ENCODE results near the gene IL23A. TPM values are rescaled to one million over a fixed set of nuclear protein-coding genes. Genes with fewer than 3 reads are reported as not detected.
"Not testable (repeated sequence)": the region's sequence is repeated elsewhere in the genome, so short reads cannot be mapped to it uniquely, and the experiment has no call there.

IL23A gene
- total and polyA plus RNA-seq, 2 of the 13 experiments (the other 11 are each of a cell fraction or from before 2014, with no cell fraction given) = 0.33 to 0.35 TPM

DNA sequence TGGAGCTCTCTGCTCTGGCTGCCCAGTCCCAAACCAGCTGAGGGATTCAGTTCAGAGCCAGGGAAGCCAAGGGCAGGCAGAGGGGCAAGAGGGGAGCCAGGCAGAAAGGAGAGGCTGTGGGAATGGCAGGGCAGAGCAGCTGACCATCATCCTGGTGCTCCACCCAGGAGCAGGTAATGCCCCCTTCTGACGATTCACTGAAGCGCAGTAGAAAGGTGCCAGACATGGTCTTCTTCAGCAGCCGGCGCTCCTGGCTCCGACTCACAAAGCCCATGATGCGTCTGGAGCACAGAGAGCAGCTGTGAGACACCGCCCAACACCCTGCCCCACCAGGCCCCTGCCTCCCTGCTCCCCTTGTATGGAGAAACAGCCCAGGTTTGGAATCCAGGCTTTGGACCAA, 8.0 kb downstream of the IL23A start (continued):
- TF ChIP-seq MAZ (IDR thresholded peaks at IDR 0.05; ENCODE audit: borderline replicate concordance, low read depth, low read length) (no peak), MAZ (CRISPR knock-in tag; IDR thresholded peaks at IDR 0.05; ENCODE audit: low read depth) (no peak)

DNA sequence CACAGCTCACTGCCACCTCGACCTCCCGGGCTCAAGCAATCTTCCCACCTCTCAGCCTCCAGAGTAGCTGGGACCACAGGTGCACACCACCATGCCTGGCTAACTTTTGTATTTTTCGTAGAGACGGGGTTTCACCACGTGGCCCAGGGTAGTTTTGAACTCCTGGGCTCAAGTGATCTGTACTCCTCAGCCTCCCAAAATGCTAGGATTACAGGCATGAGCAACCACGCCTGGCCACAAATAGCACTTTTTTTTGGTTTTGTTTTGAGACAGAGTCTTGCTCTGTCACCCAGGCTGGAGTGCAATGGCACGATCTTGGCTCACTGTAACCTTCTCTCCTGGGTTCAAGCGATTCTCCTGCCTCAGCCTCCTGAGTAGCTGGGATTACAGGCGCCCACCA, 8.6 kb downstream of the IL23A start:
- FAIRE-seq; H3K79me2 ChIP-seq (ENCODE audit: insufficient read depth, low read length); H3K27me3 ChIP-seq (ENCODE audit: control insufficient read depth in 1 of 2, insufficient read depth in 2 of 2, low read length in 2 of 2); in situ Hi-C loops (cut with HindIII; ENCODE audit: extremely low pct_ligation_motif_present, low pct_unique_long_range_greater_than_20kb); H3K27ac ChIP-seq (ENCODE audit: extremely low read length, insufficient read depth, low read length); H3K4me1 ChIP-seq (ENCODE audit: insufficient read depth, low read length); H4K20me1 ChIP-seq (ENCODE audit: insufficient read depth, low read length); ATAC-seq; intact Hi-C loops (cut with micrococcal nuclease; ENCODE audit: unreplicated experiment); H3K4me3 ChIP-seq (replicated peaks in 1 of 3; ENCODE audit: insufficient read depth in 1 of 3, low read depth in 2 of 3, low read length in 3 of 3); CTCF ChIA-PET (ENCODE audit: low intra/inter-chr PET ratio, low total read pairs); DNase-seq (ENCODE audit: low spot score); H2AFZ ChIP-seq (ENCODE audit: low read length); BruUV-seq (replicated peaks); H3K4me2 ChIP-seq (ENCODE audit: low read depth, low read length); H3K9ac ChIP-seq (ENCODE audit: insufficient read depth, low read depth, low read length); H3K9me3 ChIP-seq (ENCODE audit: low read length): not testable (repeated sequence)
- WGBS (ENCODE audit: low lambda C conversion rate) = 97% methylated on average over 9 of the region's 9 CpGs
- H3K36me3 ChIP-seq (replicated peaks in 1 of 2; ENCODE audit: control insufficient read depth in 1 of 2, insufficient read depth in 2 of 2, low read length in 2 of 2) = peaks cover 27 to 63% of the 10 kb centered on the region in 2 experiments
- POLR2A ChIA-PET = interaction anchor here (2.5 to 9.0 kb wide), 2 partner anchors 12 to 14 kb away, joined by 10 to 47 read pairs; partner anchors contain the start of genes PAN2 and STAT2

GRCh38 chr12:56348776-56349175, 10.1 kb downstream of the IL23A start:
- H3K79me2 ChIP-seq (ENCODE audit: insufficient read depth, low read length) = no peaks in the 10 kb centered on the region
- CTCF ChIA-PET (ENCODE audit: low intra/inter-chr PET ratio, low total read pairs) = no interaction called here
- TF ChIP-seq SMARCC2 (IDR thresholded peaks at IDR 0.05) (no peak), NFIC (IDR thresholded peaks at IDR 0.05; ENCODE audit: low read length) (no peak), ZNF672 (CRISPR knock-in tag; IDR thresholded peaks at IDR 0.05) (no peak), RFX3 (CRISPR knock-in tag; IDR thresholded peaks at IDR 0.05) (no peak), ZNF83 (CRISPR knock-in tag; IDR thresholded peaks at IDR 0.05; ENCODE audit: borderline replicate concordance) (no peak), RBM22 (optimal IDR thresholded peaks at IDR 0.05; ENCODE audit: low read length) (no peak), TARDBP (CRISPR knock-in tag; IDR thresholded peaks at IDR 0.05) (no peak), ZNF10 (CRISPR knock-in tag; IDR thresholded peaks at IDR 0.05; ENCODE audit: borderline replicate concordance, low read depth) (no peak), ZNF558 (CRISPR knock-in tag; IDR thresholded peaks at IDR 0.05; ENCODE audit: borderline replicate concordance) (no peak), POLR2AphosphoS5 (IDR thresholded peaks at IDR 0.05; ENCODE audit: low read depth, low read length) (no peak), GTF2F1 (IDR thresholded peaks at IDR 0.05; ENCODE audit: low read length) (no peak), YEATS2 (CRISPR knock-in tag; IDR thresholded peaks at IDR 0.05; ENCODE audit: borderline replicate concordance) (no peak), ZNF430 (CRISPR knock-in tag; IDR thresholded peaks at IDR 0.05) (no peak), PHF8 (CRISPR knock-in tag; IDR thresholded peaks at IDR 0.05) (no peak)

More at GRCh38 chr12:56348776-56349175, 10.1 kb downstream of the IL23A start:
- no peaks in the 10 kb centered on the region for H3K4me1 ChIP-seq (ENCODE audit: insufficient read depth, low read length)
- H3K4me2 ChIP-seq (ENCODE audit: low read depth, low read length) = no peak overlapping the region
- no peak overlapping the region for H3K9ac ChIP-seq (ENCODE audit: insufficient read depth, low read depth, low read length)
- in situ Hi-C loops (cut with HindIII; ENCODE audit: extremely low pct_ligation_motif_present, low pct_unique_long_range_greater_than_20kb) (no loop called here), intact Hi-C loops (cut with micrococcal nuclease; ENCODE audit: unreplicated experiment) (no loop called here)
- no peaks in the 10 kb centered on the region for H4K20me1 ChIP-seq (ENCODE audit: insufficient read depth, low read length)
- WGBS (ENCODE audit: low lambda C conversion rate) = 95% methylated on average over 5 of the region's 5 CpGs
- H3K4me3 ChIP-seq (replicated peaks in 1 of 3; ENCODE audit: insufficient read depth in 1 of 3, low read depth in 2 of 3, low read length in 3 of 3) = no peak overlapping the region
- H3K27ac ChIP-seq (ENCODE audit: extremely low read length, insufficient read depth, low read length) = no peak overlapping the region
- no peaks in the 10 kb centered on the region for H3K27me3 ChIP-seq (ENCODE audit: control insufficient read depth in 1 of 2, insufficient read depth in 2 of 2, low read length in 2 of 2)
- DNase-seq (ENCODE audit: low spot score) (no peak), ATAC-seq (no peak), FAIRE-seq (no peak)
- H2AFZ ChIP-seq (ENCODE audit: low read length) = no peak overlapping the region
- H3K9me3 ChIP-seq (ENCODE audit: low read length) = no peaks in the 10 kb centered on the region
- BruUV-seq (replicated peaks) = no TSS peak
- POLR2A ChIA-PET = interaction anchor here (1.2 to 9.0 kb wide), 4 partner anchors 10 to 33 kb away, joined by 4 to 47 read pairs (median 8); partner anchors contain the start of genes CNPY2, PAN2 and STAT2
- peaks cover 27 to 60% of the 10 kb centered on the region in 2 experiments for H3K36me3 ChIP-seq (replicated peaks in 1 of 2; ENCODE audit: control insufficient read depth in 1 of 2, insufficient read depth in 2 of 2, low read length in 2 of 2)

Data from HepG2 (cell line).